Hepatocyte (in vitro differentiated cells): ENCODE results near the gene KIAA0513.

Experiments
- EZH2 ChIP-seq: fragments of 200-600 bp; sonication (generic); IDR thresholded peaks from 2 replicates; pipeline ENCODE4 v1.6.1; 2016; ENCODE audit warnings: antibody characterized with exemption, mild to moderate bottlenecking, borderline replicate concordance
- EZH2phosphoT487 ChIP-seq: fragments of 200-600 bp; sonication (generic); IDR thresholded peaks from one replicate; pipeline ENCODE4 v1.6.1; 2018; ENCODE audit warnings: antibody characterized with exemption, mild to moderate bottlenecking, low read depth, moderate library complexity; ENCODE audit not compliant: unreplicated experiment, severe bottlenecking
- TF ChIP-seq, protein P1 (sequence below): fragments of 200-600 bp; sonication (generic); IDR thresholded peaks from 2 replicates; pipeline ENCODE4 v1.5.1; 2016; ENCODE audit warnings: antibody characterized with exemption, mild to moderate bottlenecking; ENCODE audit not compliant: poor library complexity

- TF ChIP-seq, protein P1, sequence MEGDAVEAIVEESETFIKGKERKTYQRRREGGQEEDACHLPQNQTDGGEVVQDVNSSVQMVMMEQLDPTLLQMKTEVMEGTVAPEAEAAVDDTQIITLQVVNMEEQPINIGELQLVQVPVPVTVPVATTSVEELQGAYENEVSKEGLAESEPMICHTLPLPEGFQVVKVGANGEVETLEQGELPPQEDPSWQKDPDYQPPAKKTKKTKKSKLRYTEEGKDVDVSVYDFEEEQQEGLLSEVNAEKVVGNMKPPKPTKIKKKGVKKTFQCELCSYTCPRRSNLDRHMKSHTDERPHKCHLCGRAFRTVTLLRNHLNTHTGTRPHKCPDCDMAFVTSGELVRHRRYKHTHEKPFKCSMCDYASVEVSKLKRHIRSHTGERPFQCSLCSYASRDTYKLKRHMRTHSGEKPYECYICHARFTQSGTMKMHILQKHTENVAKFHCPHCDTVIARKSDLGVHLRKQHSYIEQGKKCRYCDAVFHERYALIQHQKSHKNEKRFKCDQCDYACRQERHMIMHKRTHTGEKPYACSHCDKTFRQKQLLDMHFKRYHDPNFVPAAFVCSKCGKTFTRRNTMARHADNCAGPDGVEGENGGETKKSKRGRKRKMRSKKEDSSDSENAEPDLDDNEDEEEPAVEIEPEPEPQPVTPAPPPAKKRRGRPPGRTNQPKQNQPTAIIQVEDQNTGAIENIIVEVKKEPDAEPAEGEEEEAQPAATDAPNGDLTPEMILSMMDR = peak; percentile 15
- TF ChIP-seq EZH2 = no peak
- TF ChIP-seq EZH2phosphoT487 = no peak
These were observed 16.4 kb upstream of the KIAA0513 start, which contains the start of gene ZDHHC7 for GRCh38 chr16:85010931-85011845.
